Breast epithelium (tissue), 4 donors: Measurements from ENCODE around the gene TDP1. TPM values are rescaled to one million over a fixed set of nuclear protein-coding genes. Genes with fewer than 3 reads are reported as not detected.

Experiments
- DNase-seq, 2 donors: peaks; one replicate each; pipeline ENCODE4 v3.0.0-alpha.2; 2019; ENCODE audit warnings: low spot score in 2 of 2
- H3K27ac ChIP-seq, 2 donors: fragments of 200-600 bp; sonication (generic) in 1 of 2; one replicate each; pipeline ENCODE4 v1.5.1; 2016 to 2019; ENCODE audit warnings: mild to moderate bottlenecking in 1 of 2
- H3K27me3 ChIP-seq, 2 donors: fragments of 200-600 bp; sonication (generic) in 1 of 2; one replicate each; pipeline versions ENCODE4 v1.5.1 to v1.6.0; 2017 to 2019; ENCODE audit warnings: control low read depth in 1 of 2, mild to moderate bottlenecking in 1 of 2
- H3K36me3 ChIP-seq: fragments of 200-600 bp; one replicate; pipeline ENCODE4 v1.5.1; 2019
- H3K4me1 ChIP-seq, 2 donors: fragments of 200-600 bp; sonication (generic); one replicate each; pipeline ENCODE4 v1.5.1; 2016 to 2019; ENCODE audit warnings: control low read depth in 1 of 2
- H3K4me3 ChIP-seq, 3 donors: fragments of 200-600 bp; sonication (generic); 1 replicate in 2 of 3; 2 replicates in 1 of 3; pipeline ENCODE4 v1.5.1; 2016 to 2019; ENCODE audit warnings: mild to moderate bottlenecking in 3 of 3, moderate library complexity in 2 of 3
- H3K9me3 ChIP-seq, 2 donors: fragments of 200-600 bp; sonication (generic) in 1 of 2; one replicate each; pipeline ENCODE4 v1.5.1; 2016 to 2019; ENCODE audit warnings: control low read depth in 1 of 2
- CTCF ChIP-seq, 3 donors: fragments of 450-650 bp; IDR thresholded peaks; one replicate each; pipeline ENCODE4 v1.5.1; 2016 to 2017; ENCODE audit warnings: antibody characterized with exemption in 3 of 3, mild to moderate bottlenecking in 3 of 3, moderate library complexity in 3 of 3
- POLR2A ChIP-seq: fragments of 450-650 bp; IDR thresholded peaks from one replicate; pipeline ENCODE4 v1.6.1; 2016; ENCODE audit warnings: antibody characterized with exemption, mild to moderate bottlenecking, moderate library complexity
- POLR2AphosphoS5 ChIP-seq, 3 donors: sonication (generic); formaldehyde crosslinking; IDR thresholded peaks; one replicate each; pipeline ENCODE4 v1.6.1; 2017; ENCODE audit warnings: antibody characterized with exemption in 3 of 3
- intact Hi-C: fragments of 100-400 bp; cut with DNase I; formaldehyde crosslinking; loops from one replicate; pipeline ENCODE4 v1.15.1; 2023; ENCODE audit warnings: low total_unique reads
- total RNA-seq, 3 donors: library from RNA; depleted of rRNA; stranded (reverse); fragments of >200 nt; gene quantifications; one replicate each; pipeline ENCODE4 v1.1.0, GENCODE V29; 2016

Gene TDP1
- total RNA-seq, 3 donors from 2014 or later = 9.6 to 29.9 (median 16.7) TPM

GRCh38 chr14:89988787-89989186 is 33.1 kb downstream of the TDP1 start:
- H3K4me3 ChIP-seq = no peak overlapping the region
- H3K27me3 ChIP-seq = no peaks in the 10 kb centered on the region
- DNase-seq = no peak
- H3K27ac ChIP-seq = no peak overlapping the region
- TF ChIP-seq CTCF (IDR thresholded peaks at IDR 0.05) (no peak), POLR2A (no peak), POLR2AphosphoS5 (IDR thresholded peaks at IDR 0.05) (no peak)
- peaks cover 11% of the 10 kb centered on the region for H3K36me3 ChIP-seq
- no peaks in the 10 kb centered on the region for H3K4me1 ChIP-seq
- intact Hi-C loops = no loop called here
- no peaks in the 10 kb centered on the region for H3K9me3 ChIP-seq

- H3K27me3 ChIP-seq = no peaks in the 10 kb centered on the region
- intact Hi-C loops = no loop called here
- H3K9me3 ChIP-seq = no peaks in the 10 kb centered on the region
- no peak overlapping the region for H3K27ac ChIP-seq
- no peaks in the 10 kb centered on the region for H3K4me1 ChIP-seq
- no peak for TF ChIP-seq POLR2A
- no peak for TF ChIP-seq POLR2AphosphoS5 (IDR thresholded peaks at IDR 0.05)
- no peak for TF ChIP-seq CTCF (IDR thresholded peaks at IDR 0.05)
- no peak for DNase-seq
- no peak overlapping the region for H3K4me3 ChIP-seq
- H3K36me3 ChIP-seq = peaks cover 11% of the 10 kb centered on the region
Measured at GRCh38 chr14:89990218-89990617, 34.5 kb downstream of the TDP1 start.

- Histone ChIP-seq H3K4me1 (no peaks in the 10 kb centered on the region), H3K27me3 (no peaks in the 10 kb centered on the region), H3K4me3 (no peak overlapping the region), H3K9me3 (no peaks in the 10 kb centered on the region), H3K27ac (no peak overlapping the region), H3K36me3 (peaks cover 11% of the 10 kb centered on the region)
- TF ChIP-seq CTCF (IDR thresholded peaks at IDR 0.05) (no peak), POLR2A (no peak), POLR2AphosphoS5 (IDR thresholded peaks at IDR 0.05) (no peak)
- intact Hi-C loops = no loop called here
- DNase-seq = no peak
Measured at GRCh38 chr14:89990623-89991275, 35.0 kb downstream of the TDP1 start.

- Histone ChIP-seq H3K36me3 (peaks cover 11% of the 10 kb centered on the region), H3K27me3 (no peaks in the 10 kb centered on the region), H3K27ac (no peak overlapping the region), H3K4me1 (no peaks in the 10 kb centered on the region), H3K9me3 (no peaks in the 10 kb centered on the region), H3K4me3 (no peak overlapping the region)
- no peak for DNase-seq
- no peak for TF ChIP-seq CTCF (IDR thresholded peaks at IDR 0.05)
- intact Hi-C loops = no loop called here
Measured at GRCh38 chr14:89992273-89992672, 36.5 kb downstream of the TDP1 start.

GRCh38 chr14:89996963-89997362 is 41.2 kb downstream of the TDP1 start:
- Histone ChIP-seq H3K27ac (no peak overlapping the region), H3K9me3 (no peaks in the 10 kb centered on the region), H3K27me3 (no peaks in the 10 kb centered on the region), H3K4me1 (no peaks in the 10 kb centered on the region), H3K36me3 (peaks cover 11% of the 10 kb centered on the region), H3K4me3 (no peak overlapping the region)
- DNase-seq = no peak
- intact Hi-C loops = no loop called here
- no peak for TF ChIP-seq POLR2A
- TF ChIP-seq POLR2AphosphoS5 (IDR thresholded peaks at IDR 0.05) = no peak

GRCh38 chr14:90000935-90001334 is 45.2 kb downstream of the TDP1 start:
- intact Hi-C loops = no loop called here
- no peak for DNase-seq
- H3K36me3 ChIP-seq = no peaks in the 10 kb centered on the region
- H3K4me3 ChIP-seq = no peak overlapping the region
- no peaks in the 10 kb centered on the region for H3K4me1 ChIP-seq
- no peaks in the 10 kb centered on the region for H3K9me3 ChIP-seq
- no peak for TF ChIP-seq POLR2A
- H3K27ac ChIP-seq = no peak overlapping the region
- no peaks in the 10 kb centered on the region for H3K27me3 ChIP-seq
